GM23248 (cell line): ENCODE measurements around the gene SHROOM2.

Experiments used
- EZH2 ChIP-seq: fragments of 200-600 bp; sonication (generic); IDR thresholded peaks from 2 replicates; pipeline ENCODE4 v1.6.1; 2018; ENCODE audit warnings: antibody characterized with exemption, mild to moderate bottlenecking; ENCODE audit not compliant: insufficient read depth, poor library complexity, severe bottlenecking
- EZH2phosphoT487 ChIP-seq: fragments of 200-600 bp; sonication (generic); IDR thresholded peaks from 2 replicates; pipeline ENCODE4 v1.6.1; 2018; ENCODE audit warnings: antibody characterized with exemption, moderate library complexity, mild to moderate bottlenecking, low read depth; ENCODE audit not compliant: insufficient read depth

GRCh38 chrX:9846631-9847030, 60.4 kb downstream of the SHROOM2 start:
- no peak for TF ChIP-seq EZH2
- no peak for TF ChIP-seq EZH2phosphoT487
